ENCODE data around the gene ZSCAN5C. TPM values are rescaled to one million over a fixed set of nuclear protein-coding genes. Genes with fewer than 3 reads are reported as not detected.
A peak's percentile ranks its signal among the peaks of the same experiment; 100 is the strongest.

ZSCAN5C gene, protein sequence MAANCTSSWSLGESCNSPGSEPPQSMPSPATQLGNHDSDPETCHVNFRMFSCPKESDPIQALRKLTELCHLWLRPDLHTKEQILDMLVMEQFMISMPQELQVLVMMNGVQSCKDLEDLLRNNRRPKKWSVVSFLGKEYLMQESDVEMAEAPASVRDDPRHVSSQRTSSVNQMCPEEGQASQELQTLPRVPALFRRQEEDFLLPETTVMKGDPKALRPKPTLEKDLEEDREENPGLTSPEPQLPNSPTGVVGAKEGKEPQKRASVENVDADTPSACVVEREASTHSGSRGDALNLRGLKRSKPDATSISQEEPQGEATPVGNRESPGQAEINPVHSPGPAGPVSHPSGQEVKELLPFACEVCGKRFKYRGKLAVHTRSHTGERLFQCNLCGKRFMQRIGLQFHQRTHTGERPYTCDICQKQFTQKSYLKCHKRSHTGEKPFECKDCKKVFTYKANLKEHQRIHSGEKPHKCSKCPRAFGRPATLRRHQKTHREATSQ
- total RNA-seq: not detected

DNA sequence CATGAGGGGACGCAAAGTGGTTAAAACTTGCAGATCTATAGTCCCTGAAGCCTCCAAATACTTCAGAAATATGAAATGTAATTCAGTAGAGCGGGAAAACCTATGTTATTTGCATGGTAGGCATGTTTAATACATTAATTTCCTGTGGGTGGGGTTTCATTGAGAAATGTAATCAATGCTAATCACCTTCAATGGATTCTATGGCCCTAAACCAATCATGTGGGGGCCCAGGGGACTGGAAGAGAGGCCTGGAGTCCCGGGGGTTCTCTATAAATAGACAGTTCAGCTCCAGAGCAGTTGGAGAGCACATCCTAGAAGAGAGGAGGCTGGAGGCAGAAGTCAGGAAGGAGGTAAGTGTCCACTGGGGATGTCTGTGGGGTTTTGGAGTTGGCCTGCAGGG lies at the start of gene ZSCAN5C:
ZSCAN5C (plus strand) TSS at position 301 of the 400 bp plus-strand sequence. CDS start 3,641 bp downstream, outside the sequence.
- Mint-ChIP-seq H3K27me3 (peaks cover 5% of the 10 kb centered on the region), H3K4me1 (no peaks in the 10 kb centered on the region), H3K27ac (no peak within 1 kb of the TSS), H3K4me3 (no peak within 1 kb of the TSS), H3K9me3 (no peaks in the 10 kb centered on the region), H3K36me3 (ENCODE audit: low read depth) (no peaks in the 10 kb centered on the region)
- no peak for ATAC-seq (replicated peaks)

DNA sequence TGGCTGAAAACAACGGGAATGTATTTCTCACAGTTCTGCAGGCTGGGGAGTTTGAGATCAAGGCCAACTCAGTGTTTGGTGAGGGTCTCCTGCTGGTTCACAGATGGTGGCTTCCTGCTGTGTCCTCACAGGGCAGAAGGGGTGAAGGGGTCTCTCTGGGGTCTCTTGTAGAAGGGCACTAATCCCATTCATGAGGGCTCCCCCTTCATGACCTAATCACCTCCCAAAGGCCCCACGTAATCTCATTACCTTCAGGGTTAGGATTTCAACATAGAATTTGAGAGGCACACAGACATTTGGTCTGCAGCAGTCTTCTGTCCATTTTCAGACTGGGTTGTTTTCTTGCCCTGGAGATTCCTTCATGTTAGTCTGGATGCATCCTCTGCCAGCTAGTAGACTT lies 49.4 kb upstream of the ZSCAN5C start:
- H3K4me1 Mint-ChIP-seq: peaks cover 12% of the 10 kb centered on the region
- H3K27ac Mint-ChIP-seq: no peak overlapping the region
- H3K9me3 Mint-ChIP-seq: no peaks in the 10 kb centered on the region
- no peak for ATAC-seq (replicated peaks)
- H3K36me3 Mint-ChIP-seq (ENCODE audit: low read depth): peaks cover 72% of the 10 kb centered on the region
- no peaks in the 10 kb centered on the region for H3K27me3 Mint-ChIP-seq
- no peak overlapping the region for H3K4me3 Mint-ChIP-seq

DNA sequence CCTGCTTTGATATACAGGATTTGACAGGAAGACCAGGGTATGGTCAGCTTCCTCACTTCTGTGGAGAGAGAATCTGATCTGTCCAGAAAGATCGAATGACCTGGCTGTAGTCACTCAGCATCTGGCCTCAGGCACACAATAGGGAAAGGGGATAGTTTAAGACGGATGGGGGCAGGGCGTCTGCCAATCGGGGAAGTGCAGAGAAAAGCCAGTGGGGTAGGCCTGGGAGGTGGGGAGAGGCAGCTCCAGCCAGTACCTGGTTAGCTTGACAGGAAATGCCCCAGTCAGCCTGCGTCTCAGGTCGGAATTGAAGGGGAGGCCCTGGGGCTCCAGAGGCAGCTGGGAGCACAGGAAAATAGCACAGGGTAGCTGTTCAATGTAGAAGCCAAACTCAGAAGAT lies 48.6 kb upstream of the ZSCAN5C start:
- peaks cover 72% of the 10 kb centered on the region for H3K36me3 Mint-ChIP-seq (ENCODE audit: low read depth)
- peak overlapping the region; percentile 74 for H3K27ac Mint-ChIP-seq
- H3K9me3 Mint-ChIP-seq: no peaks in the 10 kb centered on the region
- peaks cover 12% of the 10 kb centered on the region for H3K4me1 Mint-ChIP-seq
- no peak for ATAC-seq (replicated peaks)
- H3K27me3 Mint-ChIP-seq: no peaks in the 10 kb centered on the region
- H3K4me3 Mint-ChIP-seq: no peak overlapping the region

DNA sequence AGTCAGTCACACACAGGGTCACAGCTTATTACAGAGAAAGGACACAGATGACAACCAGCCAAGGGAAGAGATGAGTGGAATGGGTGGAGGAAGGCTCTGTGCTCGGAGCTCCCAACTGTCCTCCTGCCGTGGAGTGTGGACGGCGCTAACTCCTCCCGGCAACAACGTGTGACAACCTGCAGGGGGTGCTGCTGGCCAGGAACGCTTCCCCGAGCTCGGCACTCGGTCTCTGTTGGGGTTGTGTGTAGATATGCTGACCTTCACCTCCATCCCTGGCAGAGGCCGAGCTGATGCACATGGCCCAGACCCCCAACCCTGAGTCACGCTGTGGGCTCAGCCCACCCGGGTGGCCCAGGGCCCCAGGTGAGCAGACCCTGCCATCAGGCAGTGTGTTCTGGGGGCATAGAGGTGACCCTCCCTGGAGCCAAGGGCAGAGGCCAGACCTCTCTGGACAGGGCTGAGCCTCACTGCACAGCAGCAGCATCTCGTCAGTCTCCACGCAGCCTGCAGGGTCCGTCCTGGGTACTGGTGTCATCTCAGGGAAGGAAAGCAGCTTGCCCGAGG lies 46.9 kb upstream of the ZSCAN5C start:
- H3K9me3 Mint-ChIP-seq: no peaks in the 10 kb centered on the region
- H3K4me1 Mint-ChIP-seq: peaks cover 19% of the 10 kb centered on the region
- H3K36me3 Mint-ChIP-seq (ENCODE audit: low read depth): peaks cover 73% of the 10 kb centered on the region
- H3K27ac Mint-ChIP-seq: no peak overlapping the region
- no peak overlapping the region for H3K4me3 Mint-ChIP-seq
- ATAC-seq (replicated peaks): peak; percentile 19
- H3K27me3 Mint-ChIP-seq: no peaks in the 10 kb centered on the region

DNA sequence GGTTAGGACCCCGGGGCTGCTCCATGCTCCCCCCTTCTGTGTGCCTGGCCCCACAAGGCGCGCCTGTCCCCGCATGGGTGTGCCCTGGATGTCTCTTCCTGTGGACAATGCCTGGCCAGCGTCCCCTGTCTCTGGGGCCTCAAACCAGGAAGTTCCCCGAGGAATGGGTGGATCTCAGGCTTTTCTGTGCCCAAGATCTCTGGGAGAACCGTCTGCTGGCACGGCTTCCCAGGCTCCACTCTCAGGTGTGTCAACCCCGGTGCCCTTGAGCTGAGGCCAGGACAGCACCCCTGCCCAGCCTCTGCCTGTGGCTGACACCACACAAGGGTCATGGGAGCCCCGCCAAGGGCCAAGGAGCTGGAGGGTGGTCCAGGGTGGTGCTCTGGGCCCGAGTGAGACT lies 45.3 kb upstream of the ZSCAN5C start:
- no peak for ATAC-seq (replicated peaks)
- Mint-ChIP-seq H3K9me3 (no peaks in the 10 kb centered on the region), H3K4me1 (peaks cover 17% of the 10 kb centered on the region), H3K27ac (no peak overlapping the region), H3K27me3 (no peaks in the 10 kb centered on the region), H3K36me3 (ENCODE audit: low read depth) (peaks cover 76% of the 10 kb centered on the region), H3K4me3 (no peak overlapping the region)

DNA sequence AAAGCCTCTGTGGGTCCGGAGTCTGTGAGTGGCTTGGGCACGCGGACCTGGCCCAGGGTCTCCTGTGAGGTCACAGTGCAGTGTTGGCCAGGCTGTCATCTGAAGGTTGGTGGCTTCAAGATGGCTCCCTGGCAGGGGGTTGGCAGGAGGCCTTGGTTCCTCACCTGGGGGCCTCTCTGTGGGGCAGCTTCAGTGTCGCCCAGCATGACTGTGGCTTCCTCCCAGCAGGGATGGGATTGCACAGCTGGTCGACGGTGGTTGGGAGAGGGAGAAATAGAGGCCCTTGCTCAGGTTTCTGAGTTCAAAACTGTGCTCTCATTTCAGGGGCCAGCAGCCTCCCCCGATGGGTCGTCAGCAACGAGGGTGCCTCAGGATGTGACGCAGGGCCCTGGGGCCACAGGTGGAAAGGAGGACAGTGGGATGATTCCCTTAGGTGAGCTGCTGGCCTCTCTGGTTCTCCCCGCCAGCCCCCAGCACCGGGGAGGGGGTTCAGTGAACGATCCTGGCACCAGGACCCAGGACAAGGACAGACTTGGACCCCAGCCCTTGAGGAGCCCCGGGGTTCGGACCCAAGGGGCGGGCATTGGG lies 43.8 kb upstream of the ZSCAN5C start:
- no peaks in the 10 kb centered on the region for H3K27me3 Mint-ChIP-seq
- H3K4me3 Mint-ChIP-seq: no peak overlapping the region
- H3K4me1 Mint-ChIP-seq: peaks cover 19% of the 10 kb centered on the region
- H3K36me3 Mint-ChIP-seq (ENCODE audit: low read depth): peaks cover 67% of the 10 kb centered on the region
- H3K9me3 Mint-ChIP-seq: no peaks in the 10 kb centered on the region
- no peak for ATAC-seq (replicated peaks)
- no peak overlapping the region for H3K27ac Mint-ChIP-seq

DNA sequence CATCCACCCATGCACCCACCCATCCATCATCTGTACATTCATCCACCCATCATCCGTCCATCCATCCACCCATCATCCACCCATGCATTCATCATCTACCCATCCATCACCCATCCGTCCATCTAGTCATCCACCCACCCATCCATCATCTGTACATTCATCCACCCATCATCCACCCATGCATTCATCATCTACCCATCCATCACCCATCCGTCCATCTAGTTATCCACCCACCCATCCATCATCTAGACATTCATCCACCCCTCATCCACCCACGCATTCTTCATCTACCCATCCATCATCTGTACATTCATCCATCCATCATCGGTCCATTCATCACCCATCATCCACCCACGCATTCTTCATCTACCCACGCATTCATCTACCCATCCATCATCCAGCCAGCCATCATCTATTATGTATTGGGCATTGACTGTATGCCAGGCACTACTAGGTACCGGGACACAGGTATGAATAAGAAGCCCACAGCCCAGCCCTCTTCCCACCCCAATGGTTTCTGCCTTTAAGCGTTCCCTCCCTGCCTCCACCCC lies 43.0 kb upstream of the ZSCAN5C start:
- Mint-ChIP-seq H3K4me1 (peaks cover 13% of the 10 kb centered on the region), H3K9me3 (no peaks in the 10 kb centered on the region), H3K27me3 (no peaks in the 10 kb centered on the region), H3K36me3 (ENCODE audit: low read depth) (peaks cover 58% of the 10 kb centered on the region), H3K4me3 (no peak overlapping the region), H3K27ac (no peak overlapping the region)
- ATAC-seq (replicated peaks): peak; percentile 38

DNA sequence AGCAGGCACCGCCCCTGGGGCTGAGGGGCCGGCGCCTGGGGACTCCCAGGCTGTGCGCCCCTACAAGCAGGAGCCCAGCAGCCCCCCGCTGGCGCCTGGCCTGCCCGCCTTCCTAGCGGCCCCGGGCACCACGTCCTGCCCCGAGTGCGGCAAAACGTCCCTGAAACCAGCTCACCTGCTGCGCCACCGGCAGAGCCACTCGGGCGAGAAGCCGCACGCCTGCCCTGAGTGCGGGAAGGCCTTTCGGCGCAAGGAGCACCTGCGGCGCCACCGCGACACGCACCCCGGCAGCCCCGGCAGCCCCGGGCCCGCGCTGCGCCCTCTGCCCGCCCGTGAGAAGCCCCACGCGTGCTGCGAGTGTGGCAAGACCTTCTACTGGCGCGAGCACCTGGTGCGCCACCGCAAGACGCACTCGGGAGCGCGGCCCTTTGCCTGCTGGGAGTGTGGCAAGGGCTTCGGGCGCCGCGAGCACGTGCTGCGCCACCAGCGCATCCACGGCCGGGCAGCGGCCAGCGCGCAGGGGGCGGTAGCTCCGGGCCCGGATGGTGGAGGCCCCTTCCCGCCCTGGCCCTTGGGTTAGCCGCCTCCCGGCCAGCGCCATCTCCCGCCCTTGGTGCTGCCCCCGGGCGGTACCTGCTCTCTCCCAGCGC lies 42.3 kb upstream of the ZSCAN5C start:
- no peak for ATAC-seq (replicated peaks)
- Mint-ChIP-seq H3K4me3 (no peak overlapping the region), H3K27ac (no peak overlapping the region)

DNA sequence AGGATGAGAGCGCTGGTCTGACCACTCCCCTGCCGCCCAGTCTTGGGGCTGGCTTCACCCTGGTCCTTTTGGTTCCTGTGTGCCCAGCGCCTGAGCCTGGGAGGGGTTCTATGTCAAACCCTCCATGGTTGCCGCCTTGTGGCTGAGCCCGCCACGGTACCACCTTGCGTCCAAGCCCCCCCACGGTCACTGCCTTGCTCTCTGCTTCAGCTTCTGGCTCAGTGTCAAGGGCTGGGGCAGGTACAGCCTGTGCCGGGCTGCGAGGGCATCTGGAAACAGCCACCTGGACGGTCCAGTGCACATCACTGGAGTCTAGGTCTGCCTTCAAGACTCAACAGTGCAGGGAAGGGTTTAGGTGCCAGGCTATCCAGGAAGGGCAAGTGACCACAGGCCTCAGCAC lies 40.5 kb upstream of the ZSCAN5C start:
- no peak for ATAC-seq (replicated peaks)
- Mint-ChIP-seq H3K9me3 (no peaks in the 10 kb centered on the region), H3K27me3 (peaks cover 4% of the 10 kb centered on the region), H3K36me3 (ENCODE audit: low read depth) (peaks cover 39% of the 10 kb centered on the region), H3K4me3 (no peak overlapping the region), H3K4me1 (peaks cover 13% of the 10 kb centered on the region), H3K27ac (no peak overlapping the region)

More for the DNA sequence above, 42.3 kb upstream of the ZSCAN5C start:
- Mint-ChIP-seq H3K9me3 (no peaks in the 10 kb centered on the region), H3K4me1 (peaks cover 13% of the 10 kb centered on the region), H3K27me3 (peaks cover under 1% of the 10 kb centered on the region), H3K36me3 (ENCODE audit: low read depth) (peaks cover 57% of the 10 kb centered on the region)

DNA sequence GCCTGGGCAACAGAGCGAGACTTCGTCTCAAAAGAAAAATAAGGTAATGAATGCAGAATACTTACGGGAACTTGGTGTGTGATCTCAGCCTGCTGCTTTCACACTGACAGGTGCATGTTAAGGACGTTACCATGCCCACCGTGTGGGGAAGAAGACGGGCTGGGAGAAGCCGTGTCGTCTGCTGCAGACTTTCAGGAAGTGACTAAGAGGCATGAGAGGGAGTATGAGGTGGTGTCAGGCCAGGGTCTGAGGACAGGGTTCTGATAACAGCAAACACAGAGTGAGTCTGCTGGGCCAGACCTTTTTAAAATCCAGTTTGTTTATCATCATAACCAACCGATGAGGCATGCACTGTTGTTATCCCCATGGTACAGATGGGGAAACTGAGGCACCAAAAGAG lies 39.8 kb upstream of the ZSCAN5C start:
- Mint-ChIP-seq H3K36me3 (ENCODE audit: low read depth) (peaks cover 32% of the 10 kb centered on the region), H3K4me1 (peaks cover 13% of the 10 kb centered on the region), H3K4me3 (no peak overlapping the region), H3K27ac (peak overlapping the region; percentile 33), H3K9me3 (no peaks in the 10 kb centered on the region), H3K27me3 (peaks cover 4% of the 10 kb centered on the region)
- ATAC-seq (replicated peaks): peak; percentile 78

DNA sequence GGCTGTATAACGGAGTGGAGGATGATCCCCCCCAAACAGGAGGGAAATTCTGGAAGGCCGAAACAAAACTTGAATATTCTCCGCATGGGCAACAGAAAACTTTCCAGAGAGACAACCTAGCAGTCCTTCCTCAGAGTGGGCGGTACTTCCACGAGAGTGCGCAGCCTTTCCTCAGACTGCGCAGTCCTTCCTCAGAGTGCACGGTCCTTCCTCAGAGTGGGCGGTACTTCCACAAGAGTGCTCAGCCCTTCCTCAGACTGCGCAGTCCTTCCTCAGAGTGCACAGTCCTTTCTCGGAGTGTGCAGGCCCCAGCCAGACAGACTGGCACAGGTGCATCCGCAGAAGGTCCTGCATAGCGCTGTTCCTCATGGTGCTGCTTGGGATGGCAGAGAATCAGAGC lies 39.0 kb upstream of the ZSCAN5C start:
- no peak overlapping the region for H3K4me3 Mint-ChIP-seq
- peaks cover 13% of the 10 kb centered on the region for H3K4me1 Mint-ChIP-seq
- H3K27me3 Mint-ChIP-seq: peaks cover 4% of the 10 kb centered on the region
- H3K27ac Mint-ChIP-seq: no peak overlapping the region
- H3K36me3 Mint-ChIP-seq (ENCODE audit: low read depth): peaks cover 23% of the 10 kb centered on the region
- ATAC-seq (replicated peaks): no peak
- no peaks in the 10 kb centered on the region for H3K9me3 Mint-ChIP-seq

DNA sequence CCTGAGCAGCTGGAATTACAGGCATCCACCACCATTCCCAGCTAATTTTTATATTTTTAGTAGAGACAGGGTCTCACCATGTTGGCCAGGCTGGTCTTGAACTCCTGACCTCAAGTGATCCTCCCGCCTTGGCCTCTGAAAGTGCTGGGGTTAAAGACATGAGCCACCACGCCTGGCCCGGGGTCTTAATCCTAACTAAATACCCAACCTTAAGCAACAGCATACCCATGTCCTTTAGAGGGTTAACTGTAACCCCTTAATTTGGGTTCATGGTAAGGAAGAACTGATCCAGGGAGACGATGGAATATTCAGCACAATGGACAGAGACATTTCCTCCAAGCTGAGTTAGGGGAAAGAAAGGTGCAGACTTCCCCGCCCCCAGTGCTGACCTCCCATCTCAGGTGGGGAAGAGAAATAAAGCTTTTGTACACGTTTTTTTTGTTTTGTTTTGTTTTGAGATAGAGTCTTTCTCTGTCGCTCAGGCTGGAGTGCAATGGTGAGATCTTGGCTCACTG lies 35.0 kb upstream of the ZSCAN5C start:
- no peaks in the 10 kb centered on the region for H3K9me3 Mint-ChIP-seq
- no peak overlapping the region for H3K27ac Mint-ChIP-seq
- H3K36me3 Mint-ChIP-seq (ENCODE audit: low read depth): no peaks in the 10 kb centered on the region
- H3K27me3 Mint-ChIP-seq: peaks cover 12% of the 10 kb centered on the region
- no peak for ATAC-seq (replicated peaks)
- H3K4me1 Mint-ChIP-seq: peaks cover 3% of the 10 kb centered on the region
- no peak overlapping the region for H3K4me3 Mint-ChIP-seq

DNA sequence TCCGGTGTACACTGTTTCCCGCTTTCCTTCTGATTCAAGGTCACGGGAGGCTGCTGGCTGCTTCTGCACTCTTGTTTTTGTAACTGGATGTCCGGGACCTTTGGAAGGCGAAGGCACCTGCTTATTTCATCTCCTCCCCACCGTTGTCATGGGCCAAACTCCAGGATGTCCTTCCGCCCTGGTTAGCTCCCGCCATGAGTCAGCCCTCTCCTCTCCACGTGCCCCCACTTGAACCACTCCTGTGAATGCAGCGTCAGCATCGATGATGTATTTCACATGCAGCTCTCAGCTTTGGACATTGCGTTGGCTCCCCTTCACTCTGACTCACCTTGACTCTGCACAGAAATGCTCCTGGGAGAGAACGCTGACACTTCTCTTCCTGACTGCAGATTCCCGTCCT lies 31.8 kb upstream of the ZSCAN5C start:
- H3K4me3 Mint-ChIP-seq: no peak overlapping the region
- H3K27me3 Mint-ChIP-seq: peaks cover 18% of the 10 kb centered on the region
- no peaks in the 10 kb centered on the region for H3K9me3 Mint-ChIP-seq
- no peaks in the 10 kb centered on the region for H3K36me3 Mint-ChIP-seq (ENCODE audit: low read depth)
- no peak overlapping the region for H3K27ac Mint-ChIP-seq
- H3K4me1 Mint-ChIP-seq: no peaks in the 10 kb centered on the region
- ATAC-seq (replicated peaks): no peak

DNA sequence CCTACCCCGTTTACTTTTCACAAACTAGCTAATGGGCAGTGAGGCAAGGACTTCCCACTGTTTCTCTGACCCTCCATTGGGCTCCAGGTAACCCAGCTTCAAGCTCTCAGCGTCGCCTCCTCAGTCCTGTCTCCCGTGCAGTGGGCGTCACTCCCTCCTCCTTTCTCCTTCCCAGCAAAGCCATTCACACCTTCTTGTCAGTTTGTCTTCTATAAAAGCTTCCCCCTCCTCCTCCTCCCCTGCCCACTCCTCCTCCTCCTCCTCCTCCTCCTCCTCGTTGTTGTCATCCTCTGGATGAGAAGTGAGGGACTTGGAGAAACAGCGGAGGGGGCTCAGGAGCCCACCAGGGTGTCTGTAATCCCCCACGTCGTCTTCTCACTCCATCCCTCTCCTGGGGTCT lies 28.0 kb upstream of the ZSCAN5C start:
- H3K9me3 Mint-ChIP-seq: no peaks in the 10 kb centered on the region
- no peak overlapping the region for H3K4me3 Mint-ChIP-seq
- ATAC-seq (replicated peaks): no peak
- no peaks in the 10 kb centered on the region for H3K36me3 Mint-ChIP-seq (ENCODE audit: low read depth)
- no peak overlapping the region for H3K27ac Mint-ChIP-seq
- no peaks in the 10 kb centered on the region for H3K4me1 Mint-ChIP-seq
- peaks cover 21% of the 10 kb centered on the region for H3K27me3 Mint-ChIP-seq
